ENCODE measurements around the gene ADGRF3. TPM values are rescaled to one million over a fixed set of nuclear protein-coding genes. Genes with fewer than 3 reads are reported as not detected.
A peak's percentile ranks its signal among the peaks of the same experiment; 100 is the strongest.
"Not testable (repeated sequence)": the region's sequence is repeated elsewhere in the genome, so short reads cannot be mapped to it uniquely, and the experiment has no call there.

ADGRF3 gene
- total RNA-seq, 1 donor from 2014 or later, result 0.48 TPM

- DNase-seq (ENCODE audit: low spot score), result no peak
Measured at GRCh38 chr2:26349690-26350089, 3.1 kb upstream of the ADGRF3 start.

GRCh38 chr2:26347286-26347865, 787 bp upstream of the ADGRF3 start:
- DNase-seq (ENCODE audit: low spot score), result peak; percentile 6

GRCh38 chr2:26345545-26346453, 790 bp downstream of the ADGRF3 start, which contains the start of gene SELENOI:
Gene SELENOI (plus strand): TSS chr2:26346143. CDS start chr2:26346233, 90 bp downstream.
- peak; percentile 100 for DNase-seq (ENCODE audit: low spot score)

GRCh38 chr2:26345283-26345544, 1.4 kb downstream of the ADGRF3 start:
- DNase-seq (ENCODE audit: low spot score), result no peak

- peak; percentile 22 for DNase-seq (ENCODE audit: low spot score)
Measured at GRCh38 chr2:26344581-26345282, 1.9 kb downstream of the ADGRF3 start.

- DNase-seq (ENCODE audit: low spot score), result no peak
Measured at GRCh38 chr2:26340831-26341230, 5.8 kb downstream of the ADGRF3 start.

GRCh38 chr2:26337298-26337697, 9.3 kb downstream of the ADGRF3 start:
- no peak for DNase-seq (ENCODE audit: low spot score)

GRCh38 chr2:26336719-26337118, 9.9 kb downstream of the ADGRF3 start:
- DNase-seq (ENCODE audit: low spot score), result no peak

- DNase-seq (ENCODE audit: low spot score), result no peak
Measured at GRCh38 chr2:26335231-26335630, 11.4 kb downstream of the ADGRF3 start.

GRCh38 chr2:26333293-26333692, 13.3 kb downstream of the ADGRF3 start:
- DNase-seq (ENCODE audit: low spot score), result no peak

- DNase-seq (ENCODE audit: low spot score), result not testable (repeated sequence)
Measured at GRCh38 chr2:26331321-26331720, 15.3 kb downstream of the ADGRF3 start.

- DNase-seq (ENCODE audit: low spot score), result no peak
Measured at GRCh38 chr2:26330604-26331003, 16.0 kb downstream of the ADGRF3 start.

- DNase-seq (ENCODE audit: low spot score), result peak; percentile 89
Measured at GRCh38 chr2:26330114-26330549, 16.5 kb downstream of the ADGRF3 start.

GRCh38 chr2:26329083-26329482, 17.5 kb downstream of the ADGRF3 start:
- DNase-seq (ENCODE audit: low spot score), result not testable (repeated sequence)

GRCh38 chr2:26327291-26328272, 19.0 kb downstream of the ADGRF3 start:
- DNase-seq (ENCODE audit: low spot score), result no peak

- DNase-seq (ENCODE audit: low spot score), result no peak
Measured at GRCh38 chr2:26326514-26326913, 20.1 kb downstream of the ADGRF3 start.

GRCh38 chr2:26325851-26326250, 20.7 kb downstream of the ADGRF3 start:
- no peak for DNase-seq (ENCODE audit: low spot score)

- no peak for DNase-seq (ENCODE audit: low spot score)
Measured at GRCh38 chr2:26324903-26325302, 21.7 kb downstream of the ADGRF3 start.

GRCh38 chr2:26324479-26324878, 22.1 kb downstream of the ADGRF3 start:
- not testable (repeated sequence) for DNase-seq (ENCODE audit: low spot score)

- DNase-seq (ENCODE audit: low spot score), result no peak
Measured at GRCh38 chr2:26318950-26319349, 27.6 kb downstream of the ADGRF3 start.

All from umbilical cord (tissue), 2 donors.